ENCODE measurements around the gene MTHFR.
"Not testable (repeated sequence)": the region's sequence is repeated elsewhere in the genome, so short reads cannot be mapped to it uniquely, and the experiment has no call there.

MTHFR gene

GRCh38 chr1:11831945-11832725 is 26.4 kb upstream of the MTHFR start:
- no peak for DNase-seq

- DNase-seq: no peak
These were observed 22.7 kb upstream of the MTHFR start for GRCh38 chr1:11828511-11828910.

GRCh38 chr1:11826946-11827345 is 21.2 kb upstream of the MTHFR start:
- no peak for DNase-seq

GRCh38 chr1:11825131-11825530 is 19.4 kb upstream of the MTHFR start:
- DNase-seq: no peak

GRCh38 chr1:11823366-11824137 is 17.8 kb upstream of the MTHFR start:
- DNase-seq: no peak

- no peak for DNase-seq
These were observed 16.3 kb upstream of the MTHFR start for GRCh38 chr1:11822091-11822490.

GRCh38 chr1:11817192-11817591 is 11.4 kb upstream of the MTHFR start:
- no peak for DNase-seq

GRCh38 chr1:11813021-11813420 is 7.3 kb upstream of the MTHFR start:
- DNase-seq: no peak

GRCh38 chr1:11807133-11807532 is 1.4 kb upstream of the MTHFR start:
- no peak for DNase-seq

- no peak for DNase-seq
These were observed 658 bp upstream of the MTHFR start for GRCh38 chr1:11806307-11806936.

- no peak for DNase-seq
These were observed 920 bp downstream of the MTHFR start for GRCh38 chr1:11804666-11805421.

- not testable (repeated sequence) for DNase-seq
These were observed 1.7 kb downstream of the MTHFR start for GRCh38 chr1:11803924-11804665.

- peak; percentile 51 to 52 for DNase-seq
These were observed 2.5 kb downstream of the MTHFR start for GRCh38 chr1:11802973-11803885.

- no peak for DNase-seq
These were observed 3.2 kb downstream of the MTHFR start for GRCh38 chr1:11802616-11802972.

- DNase-seq: no peak
These were observed 4.9 kb downstream of the MTHFR start for GRCh38 chr1:11800756-11801433.

GRCh38 chr1:11800391-11800755 is 5.4 kb downstream of the MTHFR start:
- no peak for DNase-seq

- DNase-seq: no peak
These were observed 5.9 kb downstream of the MTHFR start for GRCh38 chr1:11799896-11800295.

GRCh38 chr1:11799099-11799498 is 6.7 kb downstream of the MTHFR start:
- DNase-seq: no peak

GRCh38 chr1:11797525-11798216 is 8.1 kb downstream of the MTHFR start:
- no peak for DNase-seq

All from stimulated activated CD4-positive, alpha-beta T cell treated with anti-CD3 and anti-CD28 coated beads, Interleukin-2, amount 100 ng/mL, for 48 hours (primary cell).